ENCODE data around the gene TIMP2.

The TIMP2 gene

DNA sequence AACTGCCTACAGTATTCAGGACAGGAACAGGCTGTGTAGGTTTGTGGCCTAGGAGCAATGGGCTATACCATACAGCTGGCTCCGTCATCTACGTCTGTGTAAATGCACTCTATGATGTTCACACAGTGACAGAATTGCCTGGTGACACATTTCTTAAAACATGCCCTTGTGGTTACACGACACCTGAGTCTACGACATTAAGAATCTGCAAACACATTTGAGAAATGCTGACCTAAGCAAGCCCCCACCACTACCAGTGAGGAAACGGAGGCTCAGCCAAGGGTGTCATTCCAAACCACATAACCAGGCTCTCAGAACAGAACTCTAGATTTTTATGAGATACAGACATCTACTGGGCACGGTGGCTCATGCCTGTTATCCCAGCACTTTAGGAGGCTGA lies 108.1 kb downstream of the TIMP2 start:
- DNase-seq (ENCODE audit: low read depth in 2 of 2), result peak; percentile 28 to 47

- no peak for DNase-seq (ENCODE audit: low read depth in 2 of 2)
These were observed 109.5 kb downstream of the TIMP2 start for GRCh38 chr17:78815696-78816095.

DNA sequence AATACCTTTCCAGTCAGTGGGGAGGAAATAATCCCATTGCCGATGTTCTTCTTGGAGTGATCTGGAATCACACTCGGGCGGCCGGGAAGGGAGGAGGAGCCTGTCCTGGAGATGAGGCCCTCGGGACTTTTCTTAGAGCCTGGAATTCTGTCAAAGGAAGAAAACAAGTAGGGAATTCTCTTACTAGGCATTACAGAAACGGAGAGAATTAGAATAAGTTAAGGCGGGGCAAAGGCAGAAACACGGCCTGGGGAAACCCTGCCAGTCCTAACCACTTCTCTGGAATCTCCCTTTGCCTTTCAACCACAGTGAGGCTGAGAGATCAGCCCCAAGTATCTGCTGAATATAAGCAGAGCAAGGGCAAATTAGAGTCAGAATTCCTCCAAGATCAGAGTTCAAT lies 112.3 kb downstream of the TIMP2 start:
- DNase-seq (ENCODE audit: low read depth in 2 of 2), result no peak

DNA sequence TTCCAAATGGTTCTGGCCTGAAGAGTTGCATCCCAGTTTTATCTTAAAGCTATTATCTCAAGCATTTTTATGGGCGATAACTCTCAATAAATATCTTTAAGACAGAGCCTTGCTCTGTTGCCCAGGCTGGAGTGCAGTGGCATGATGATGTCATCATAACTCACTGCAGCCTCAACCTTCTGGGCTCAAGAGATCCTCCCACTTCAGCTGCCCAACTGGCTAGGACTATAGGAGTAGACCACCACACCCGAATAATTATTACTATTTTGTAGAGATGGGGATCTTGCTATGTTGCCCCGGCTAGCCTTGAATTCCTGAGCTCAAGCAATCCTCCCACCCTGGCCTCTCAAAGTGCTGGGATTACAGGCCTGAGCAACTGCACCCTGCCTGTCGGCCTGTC lies 117.0 kb downstream of the TIMP2 start:
- no peak for DNase-seq (ENCODE audit: low read depth in 2 of 2)

DNA sequence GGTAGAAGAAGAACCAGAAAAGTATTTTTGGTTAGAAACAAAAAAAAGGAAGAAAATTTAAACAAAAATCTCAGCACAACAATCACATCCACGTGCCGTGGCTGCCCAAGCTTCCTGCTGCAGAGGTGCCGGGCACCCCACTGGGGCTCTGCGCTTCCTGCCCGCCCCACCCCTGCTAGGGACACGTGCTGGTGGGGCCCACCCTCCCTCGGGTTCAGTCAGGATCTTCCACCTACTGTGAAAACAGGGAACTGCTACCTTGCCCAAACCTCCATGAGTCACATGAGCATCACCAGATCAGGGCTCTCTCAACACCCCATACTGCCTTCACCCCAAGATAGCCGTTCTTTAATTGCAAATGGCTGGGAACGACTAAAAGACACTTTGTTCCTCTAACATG lies 118.7 kb downstream of the TIMP2 start:
- peak in 1 of 2 donors; percentile 43 for DNase-seq (ENCODE audit: low read depth in 2 of 2)

DNA sequence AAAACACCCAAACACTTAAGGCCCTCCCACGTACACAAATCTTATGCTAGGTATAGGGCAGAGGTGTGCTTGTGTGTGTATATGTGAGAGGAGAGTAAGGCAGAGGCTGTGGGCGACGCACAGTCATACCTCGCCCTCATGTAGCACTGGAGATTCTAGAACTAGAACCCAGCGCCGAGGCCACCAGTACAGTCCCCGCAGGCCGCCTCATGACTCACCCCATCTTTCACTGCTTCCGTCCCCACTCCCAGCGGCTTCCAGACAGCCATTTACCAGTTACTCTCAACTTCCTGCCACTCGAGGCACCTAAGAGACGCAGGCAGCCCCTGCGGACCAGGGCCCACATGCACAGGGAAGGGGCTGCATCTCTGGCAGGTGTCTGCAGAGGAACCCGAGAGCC lies 119.9 kb downstream of the TIMP2 start:
- DNase-seq (ENCODE audit: low read depth in 2 of 2), result peak in 1 of 2 donors; percentile 46

DNA sequence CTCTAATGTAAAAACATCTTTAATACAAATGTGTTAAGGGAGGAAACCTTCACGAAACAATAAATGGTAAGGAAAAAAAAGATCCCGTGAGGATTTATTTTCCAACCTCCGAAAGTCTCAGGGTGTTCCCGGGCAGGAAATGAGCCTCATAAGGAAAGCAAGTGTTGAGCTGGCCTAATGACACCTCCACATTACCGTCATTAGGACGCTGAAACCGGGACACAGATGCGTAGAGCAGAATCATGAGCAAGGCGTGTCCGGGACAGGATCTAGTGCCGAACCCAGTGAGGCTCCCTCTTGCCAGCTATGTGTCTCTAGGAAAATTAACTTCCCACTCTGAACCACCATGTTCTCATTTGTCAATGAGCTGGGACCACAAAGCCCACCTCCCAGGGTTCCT lies 120.4 kb downstream of the TIMP2 start:
- DNase-seq (ENCODE audit: low read depth in 2 of 2), result no peak

GRCh38 chr17:78803186-78803845 lies 121.9 kb downstream of the TIMP2 start:
- no peak for DNase-seq (ENCODE audit: low read depth in 2 of 2)
